Kidney epithelial cell (primary cell): ENCODE results near the gene TNFSF9. TPM values are rescaled to one million over a fixed set of nuclear protein-coding genes. Genes with fewer than 3 reads are reported as not detected.
"Not testable (repeated sequence)": the region's sequence is repeated elsewhere in the genome, so short reads cannot be mapped to it uniquely, and the experiment has no call there.

Experiments used
- DNase-seq: peaks from one replicate; pipeline ENCODE4 v3.0.0-alpha.2; 2010; ENCODE audit warnings: low read depth
- H3K27me3 ChIP-seq: 2 replicates; pipeline ENCODE4 v1.6.0; 2011; ENCODE audit warnings: low read length; ENCODE audit not compliant: control insufficient read depth, insufficient read depth
- H3K36me3 ChIP-seq: 2 replicates; pipeline ENCODE4 v1.5.1; 2011; ENCODE audit warnings: low read length; ENCODE audit not compliant: control insufficient read depth, insufficient read depth
- H3K4me3 ChIP-seq: 2 replicates; pipeline ENCODE4 v1.5.1; 2011; ENCODE audit warnings: low read depth, mild to moderate bottlenecking, control low read depth, low read length
- total RNA-seq: library from RNA; depleted of rRNA; stranded (reverse); fragments of >200 nt; gene quantifications from 2 replicates; pipeline ENCODE4 v1.2.3, GENCODE V29; 2015
- TF ChIP-seq, protein P1 (sequence below): IDR thresholded peaks from 2 replicates; pipeline ENCODE4 v1.5.1; 2011; ENCODE audit warnings: mild to moderate bottlenecking, moderate library complexity, low read length, control low read depth, inconsistent platforms; ENCODE audit not compliant: insufficient read depth, poor library complexity, severe bottlenecking

Gene TNFSF9
- total RNA-seq, 1 donor from 2014 or later = 8.9 TPM

DNA sequence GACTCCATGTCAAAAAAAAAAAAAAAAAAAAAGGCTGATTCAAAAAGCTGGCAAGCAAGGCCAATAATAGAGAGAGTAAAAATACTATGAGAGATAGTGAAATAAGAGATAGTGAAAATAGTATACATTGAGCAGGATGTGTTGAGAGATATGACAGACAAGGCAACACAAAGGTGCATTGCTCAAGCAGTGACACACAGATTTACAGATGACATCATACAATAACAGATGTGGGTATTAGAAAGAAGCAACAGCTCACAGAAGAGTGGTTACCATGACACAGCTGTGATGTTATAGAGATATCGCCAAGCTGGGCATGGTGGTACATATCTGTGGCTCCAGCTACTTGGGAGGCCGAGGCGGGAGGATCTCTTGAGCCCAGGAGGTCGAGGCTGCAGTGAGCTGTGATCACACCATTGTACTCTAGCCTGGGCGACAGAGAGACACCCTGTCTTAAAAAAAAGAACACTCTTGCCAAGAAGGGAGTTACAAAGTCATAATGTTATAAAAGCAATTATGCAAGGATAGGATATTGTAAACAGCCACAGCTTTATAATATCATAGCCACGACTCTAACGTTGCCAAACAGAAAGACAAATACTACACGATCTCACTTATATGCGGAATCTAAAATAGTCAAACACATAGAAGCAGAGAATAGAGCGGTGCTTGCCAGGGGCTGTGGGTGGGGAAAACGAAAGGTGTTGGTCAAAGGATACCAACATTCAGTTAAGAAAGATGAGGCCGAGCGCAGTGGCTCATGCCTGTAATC, 10.3 kb downstream of the TNFSF9 start:
- DNase-seq = no peak
- Histone ChIP-seq H3K4me3 (no peak overlapping the region), H3K36me3 (peaks cover 3% of the 10 kb centered on the region), H3K27me3 (no peaks in the 10 kb centered on the region)
- TF ChIP-seq, protein P1, sequence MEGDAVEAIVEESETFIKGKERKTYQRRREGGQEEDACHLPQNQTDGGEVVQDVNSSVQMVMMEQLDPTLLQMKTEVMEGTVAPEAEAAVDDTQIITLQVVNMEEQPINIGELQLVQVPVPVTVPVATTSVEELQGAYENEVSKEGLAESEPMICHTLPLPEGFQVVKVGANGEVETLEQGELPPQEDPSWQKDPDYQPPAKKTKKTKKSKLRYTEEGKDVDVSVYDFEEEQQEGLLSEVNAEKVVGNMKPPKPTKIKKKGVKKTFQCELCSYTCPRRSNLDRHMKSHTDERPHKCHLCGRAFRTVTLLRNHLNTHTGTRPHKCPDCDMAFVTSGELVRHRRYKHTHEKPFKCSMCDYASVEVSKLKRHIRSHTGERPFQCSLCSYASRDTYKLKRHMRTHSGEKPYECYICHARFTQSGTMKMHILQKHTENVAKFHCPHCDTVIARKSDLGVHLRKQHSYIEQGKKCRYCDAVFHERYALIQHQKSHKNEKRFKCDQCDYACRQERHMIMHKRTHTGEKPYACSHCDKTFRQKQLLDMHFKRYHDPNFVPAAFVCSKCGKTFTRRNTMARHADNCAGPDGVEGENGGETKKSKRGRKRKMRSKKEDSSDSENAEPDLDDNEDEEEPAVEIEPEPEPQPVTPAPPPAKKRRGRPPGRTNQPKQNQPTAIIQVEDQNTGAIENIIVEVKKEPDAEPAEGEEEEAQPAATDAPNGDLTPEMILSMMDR = no peak

DNA sequence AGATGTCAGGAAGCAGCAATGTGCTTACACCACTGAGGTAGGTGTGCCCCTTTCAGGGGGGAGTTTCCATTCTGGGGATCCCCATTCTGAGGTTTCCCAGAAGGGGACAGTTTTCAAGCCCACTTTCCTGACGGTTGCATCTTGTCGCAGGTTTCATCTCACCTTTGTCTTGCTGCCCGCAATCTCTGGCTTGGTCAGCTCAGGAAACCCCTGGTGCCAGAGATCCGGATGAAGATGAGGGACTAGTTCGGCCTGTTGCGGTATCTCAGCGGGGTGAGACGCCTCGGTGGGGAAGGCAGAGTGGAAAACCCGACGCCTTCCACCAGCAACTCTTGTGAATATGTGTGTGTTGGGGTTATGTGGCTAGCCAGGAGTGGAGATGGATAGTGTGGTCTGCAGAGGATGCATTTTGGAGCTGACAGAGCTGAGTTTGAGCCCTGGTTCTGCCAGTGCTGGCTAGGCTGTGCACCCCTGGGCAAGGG, 13.1 kb downstream of the TNFSF9 start:
- TF ChIP-seq, protein P1 = no peak
- Histone ChIP-seq H3K27me3 (no peaks in the 10 kb centered on the region), H3K4me3 (no peak overlapping the region), H3K36me3 (no peaks in the 10 kb centered on the region)
- no peak for DNase-seq

DNA sequence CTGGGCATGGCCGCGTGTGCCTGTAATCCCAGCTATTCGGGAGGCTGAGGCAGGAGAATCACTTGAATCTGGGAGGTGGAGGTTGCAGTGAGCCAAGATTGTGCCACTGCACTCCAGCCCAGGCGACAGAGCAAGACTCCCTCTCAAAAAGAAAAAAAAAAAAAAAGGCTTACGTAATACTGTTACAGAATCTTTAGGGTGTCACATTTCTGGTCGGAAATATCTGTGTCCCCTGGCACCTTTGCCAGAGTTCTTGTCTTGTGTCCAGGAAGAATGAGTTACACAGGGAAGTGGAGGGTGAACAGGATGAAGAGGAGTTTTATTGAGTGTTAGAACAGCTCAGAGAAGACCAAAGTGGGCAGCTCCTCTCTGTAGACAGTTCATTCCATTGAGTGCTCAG, 19.9 kb downstream of the TNFSF9 start:
- DNase-seq, H3K4me3 ChIP-seq, H3K36me3 ChIP-seq, H3K27me3 ChIP-seq: not testable (repeated sequence)

DNA sequence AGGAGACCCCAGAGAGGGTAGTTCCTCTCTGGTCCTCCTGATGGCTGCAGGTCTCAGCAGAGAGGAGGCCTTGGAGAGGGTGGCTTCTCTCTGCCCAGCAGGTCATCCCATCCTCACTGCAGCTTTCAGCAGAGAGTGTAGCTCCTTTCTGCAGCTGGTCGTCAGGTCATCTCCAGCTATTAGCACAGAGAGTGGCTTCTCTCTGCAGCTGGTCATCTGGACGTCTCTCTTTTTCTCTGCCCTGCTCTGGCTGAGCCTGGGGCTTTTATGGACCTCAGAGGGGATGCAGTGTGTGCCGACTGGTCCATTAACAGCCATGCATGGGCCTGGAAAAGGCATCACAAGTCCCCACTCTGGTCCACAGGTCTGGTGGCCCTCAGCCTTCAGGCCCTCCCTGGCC, 20.3 kb downstream of the TNFSF9 start:
- TF ChIP-seq, protein P1 = no peak
- Histone ChIP-seq H3K4me3 (no peak overlapping the region), H3K36me3 (no peaks in the 10 kb centered on the region), H3K27me3 (no peaks in the 10 kb centered on the region)
- no peak for DNase-seq

DNA sequence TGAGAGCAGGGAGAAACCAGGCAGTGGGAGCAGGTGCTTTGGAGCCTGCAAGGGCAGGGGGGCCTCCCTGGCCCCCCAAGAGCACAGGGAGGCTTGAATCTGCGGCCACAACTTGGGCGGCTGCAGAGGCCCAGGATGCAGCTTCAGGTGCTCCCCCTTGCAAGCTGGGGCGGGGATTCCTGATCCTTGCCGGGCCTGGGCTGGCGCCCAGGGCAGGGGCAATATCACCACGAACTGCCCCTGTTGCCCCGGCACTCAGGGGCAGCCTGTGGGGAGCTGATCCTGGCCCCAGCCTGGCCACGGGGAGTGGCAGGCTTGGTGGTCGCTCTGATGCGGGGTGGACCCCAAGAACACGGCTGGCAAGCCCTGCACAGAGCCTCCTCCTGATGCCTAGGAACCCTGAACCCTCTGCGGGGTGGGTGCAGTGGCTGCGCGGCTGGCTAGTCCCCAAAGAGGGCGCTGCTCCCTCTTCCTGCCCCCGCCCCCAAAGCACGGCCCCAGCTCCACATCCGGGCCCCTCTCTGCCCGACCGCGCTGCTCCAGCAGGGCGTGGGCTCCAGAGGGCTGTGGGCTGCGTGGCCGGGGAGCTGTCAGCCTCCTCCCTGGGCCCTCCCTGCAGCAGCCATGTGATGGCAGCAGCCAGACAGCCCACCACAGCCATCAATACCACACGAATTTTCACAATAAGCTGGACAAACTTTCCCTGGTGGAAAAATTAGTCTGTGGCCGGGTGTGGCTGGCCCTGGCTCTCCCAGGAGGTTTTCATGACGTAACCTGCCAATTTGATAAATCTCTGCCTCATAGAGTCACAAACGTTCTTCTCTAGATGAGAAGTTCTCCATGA, 21.0 kb downstream of the TNFSF9 start:
- H3K4me3 ChIP-seq = no peak overlapping the region
- no peaks in the 10 kb centered on the region for H3K27me3 ChIP-seq
- H3K36me3 ChIP-seq = no peaks in the 10 kb centered on the region
- TF ChIP-seq, protein P1 = peak; percentile 21
- no peak for DNase-seq

DNA sequence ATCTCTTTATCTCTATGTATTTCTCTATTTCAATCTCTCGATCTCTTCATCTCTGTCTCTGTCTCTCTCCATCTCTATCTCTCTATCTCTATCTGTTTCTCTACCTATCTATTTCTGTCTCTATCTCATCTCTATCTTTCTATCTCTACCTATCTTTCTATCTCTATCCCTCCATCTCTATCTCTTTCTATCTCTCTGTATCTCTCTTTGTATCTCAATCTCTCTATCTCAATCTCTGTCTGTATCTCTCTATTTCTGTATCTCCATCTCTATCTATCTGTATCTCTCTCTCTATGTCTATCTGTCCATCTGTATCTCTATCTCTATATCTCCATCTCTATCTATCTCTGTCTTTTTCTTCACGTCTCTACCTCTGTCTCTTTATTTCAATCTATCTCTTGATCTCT, 25.2 kb downstream of the TNFSF9 start:
- H3K27me3 ChIP-seq = no peaks in the 10 kb centered on the region
- no peaks in the 10 kb centered on the region for H3K36me3 ChIP-seq
- TF ChIP-seq, protein P1 = no peak
- no peak overlapping the region for H3K4me3 ChIP-seq
- DNase-seq = no peak
